ENCODE measurements around the gene DTX3. TPM values are rescaled to one million over a fixed set of nuclear protein-coding genes. Genes with fewer than 3 reads are reported as not detected.

DTX3 gene
- total RNA-seq, 1 donor from 2014 or later = 88.3 TPM

DNA sequence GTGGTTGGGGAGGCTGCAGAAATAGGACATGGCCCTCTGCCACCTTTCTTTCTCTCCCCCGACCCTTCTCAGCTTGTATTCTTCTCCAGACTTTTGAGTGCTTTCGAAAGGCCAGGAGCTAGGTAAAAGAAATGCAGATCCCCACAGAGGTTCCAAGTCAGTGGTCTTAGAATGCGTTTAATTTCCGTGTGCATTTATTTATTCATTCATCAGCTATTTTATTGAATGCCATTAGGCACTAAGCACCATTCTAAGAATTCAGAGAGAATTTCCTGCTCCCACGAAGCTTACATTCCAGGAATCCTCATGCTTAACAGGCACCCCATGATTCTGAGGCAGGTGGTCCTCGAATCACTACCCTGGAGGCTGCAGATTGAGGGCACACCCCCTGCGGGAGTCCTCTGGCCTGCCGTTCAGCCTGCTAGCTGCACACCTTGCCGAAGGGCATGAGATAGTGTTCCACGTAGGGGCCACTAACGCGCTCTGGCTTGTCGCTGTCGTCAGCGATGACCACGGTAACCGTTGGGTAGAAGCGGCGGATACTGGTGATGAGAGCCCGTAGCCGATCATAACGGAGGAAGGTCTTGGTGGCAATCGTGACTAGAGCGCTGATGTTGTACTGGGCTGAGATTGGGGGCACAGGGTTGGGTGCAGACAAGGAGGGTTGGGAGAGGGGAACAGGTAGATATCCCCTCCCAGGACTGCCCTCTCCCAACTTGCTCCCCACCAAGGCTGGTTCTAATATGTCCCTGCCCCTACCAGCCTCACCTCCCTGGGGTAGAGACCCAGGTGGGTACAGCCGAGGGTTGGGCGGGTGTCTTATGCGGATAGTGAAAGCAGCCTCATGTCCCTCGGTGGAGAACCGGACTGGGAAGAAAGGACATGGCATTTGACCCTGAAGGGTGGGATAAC lies 23.9 kb downstream of the DTX3 start:
- DNase-seq (ENCODE audit: low spot score in 2 of 2, unreplicated experiment in 2 of 2) = peak in 1 of 2 experiments; percentile 27
- H3K4me1 Mint-ChIP-seq = peaks cover 3% of the 10 kb centered on the region
- peaks cover 4% of the 10 kb centered on the region for H3K36me3 Mint-ChIP-seq
- TF ChIP-seq, protein P1, sequence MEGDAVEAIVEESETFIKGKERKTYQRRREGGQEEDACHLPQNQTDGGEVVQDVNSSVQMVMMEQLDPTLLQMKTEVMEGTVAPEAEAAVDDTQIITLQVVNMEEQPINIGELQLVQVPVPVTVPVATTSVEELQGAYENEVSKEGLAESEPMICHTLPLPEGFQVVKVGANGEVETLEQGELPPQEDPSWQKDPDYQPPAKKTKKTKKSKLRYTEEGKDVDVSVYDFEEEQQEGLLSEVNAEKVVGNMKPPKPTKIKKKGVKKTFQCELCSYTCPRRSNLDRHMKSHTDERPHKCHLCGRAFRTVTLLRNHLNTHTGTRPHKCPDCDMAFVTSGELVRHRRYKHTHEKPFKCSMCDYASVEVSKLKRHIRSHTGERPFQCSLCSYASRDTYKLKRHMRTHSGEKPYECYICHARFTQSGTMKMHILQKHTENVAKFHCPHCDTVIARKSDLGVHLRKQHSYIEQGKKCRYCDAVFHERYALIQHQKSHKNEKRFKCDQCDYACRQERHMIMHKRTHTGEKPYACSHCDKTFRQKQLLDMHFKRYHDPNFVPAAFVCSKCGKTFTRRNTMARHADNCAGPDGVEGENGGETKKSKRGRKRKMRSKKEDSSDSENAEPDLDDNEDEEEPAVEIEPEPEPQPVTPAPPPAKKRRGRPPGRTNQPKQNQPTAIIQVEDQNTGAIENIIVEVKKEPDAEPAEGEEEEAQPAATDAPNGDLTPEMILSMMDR (IDR thresholded peaks at IDR 0.05; ENCODE audit: unreplicated experiment) = no peak
- H3K9me3 Mint-ChIP-seq = no peaks in the 10 kb centered on the region
- no peak overlapping the region for H3K27ac Mint-ChIP-seq
- H3K27me3 Mint-ChIP-seq (ENCODE audit: low read depth) = peaks cover 98% of the 10 kb centered on the region
- H3K4me3 Mint-ChIP-seq = no peak overlapping the region

GRCh38 chr12:57629897-57630471 lies 25.4 kb downstream of the DTX3 start:
- peaks cover 1% of the 10 kb centered on the region for H3K36me3 Mint-ChIP-seq

DNA sequence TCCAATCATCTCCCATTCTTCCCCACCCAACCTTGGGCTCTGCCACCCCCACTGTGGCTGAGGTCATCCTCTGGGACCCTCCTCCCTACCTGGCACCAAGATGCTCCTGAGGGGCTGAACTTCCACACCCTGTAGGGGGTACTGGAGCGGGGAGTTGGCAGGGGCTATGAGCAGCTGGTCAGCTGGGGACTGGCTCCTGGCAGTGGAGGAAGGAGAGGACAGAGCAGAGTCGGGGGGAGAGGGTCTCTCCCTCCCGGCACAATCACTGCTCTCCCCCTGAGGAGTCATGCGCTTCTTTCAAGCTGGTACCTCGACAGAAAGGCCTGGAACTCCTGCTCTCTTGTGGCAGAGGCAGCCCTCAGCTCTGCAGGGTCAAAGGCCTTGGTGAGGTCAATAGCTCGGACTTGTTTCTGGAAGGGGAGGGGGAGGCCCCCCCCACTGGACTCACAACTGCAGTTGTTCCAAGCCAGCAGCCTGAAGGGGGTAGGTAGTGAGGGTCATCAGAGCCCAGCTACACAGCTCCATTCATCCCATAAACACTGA lies 26.3 kb downstream of the DTX3 start:
- DNase-seq (ENCODE audit: low spot score in 2 of 2, unreplicated experiment in 2 of 2) = no peak
- H3K4me1 Mint-ChIP-seq = peaks cover 3% of the 10 kb centered on the region
- no peaks in the 10 kb centered on the region for H3K9me3 Mint-ChIP-seq
- no peak overlapping the region for H3K4me3 Mint-ChIP-seq
- no peaks in the 10 kb centered on the region for H3K36me3 Mint-ChIP-seq
- H3K27ac Mint-ChIP-seq = no peak overlapping the region
- TF ChIP-seq, protein P1 (IDR thresholded peaks at IDR 0.05; ENCODE audit: unreplicated experiment) = no peak
- peaks cover 94% of the 10 kb centered on the region for H3K27me3 Mint-ChIP-seq (ENCODE audit: low read depth)

More at GRCh38 chr12:57629897-57630471, 25.4 kb downstream of the DTX3 start:
- no peak overlapping the region for H3K27ac Mint-ChIP-seq
- H3K4me1 Mint-ChIP-seq = peaks cover 3% of the 10 kb centered on the region
- TF ChIP-seq, protein P1 (IDR thresholded peaks at IDR 0.05; ENCODE audit: unreplicated experiment) = no peak
- no peak overlapping the region for H3K4me3 Mint-ChIP-seq
- H3K9me3 Mint-ChIP-seq = no peaks in the 10 kb centered on the region
- H3K27me3 Mint-ChIP-seq (ENCODE audit: low read depth) = peaks cover 96% of the 10 kb centered on the region
- DNase-seq (ENCODE audit: low spot score in 2 of 2, unreplicated experiment in 2 of 2) = no peak

DNA sequence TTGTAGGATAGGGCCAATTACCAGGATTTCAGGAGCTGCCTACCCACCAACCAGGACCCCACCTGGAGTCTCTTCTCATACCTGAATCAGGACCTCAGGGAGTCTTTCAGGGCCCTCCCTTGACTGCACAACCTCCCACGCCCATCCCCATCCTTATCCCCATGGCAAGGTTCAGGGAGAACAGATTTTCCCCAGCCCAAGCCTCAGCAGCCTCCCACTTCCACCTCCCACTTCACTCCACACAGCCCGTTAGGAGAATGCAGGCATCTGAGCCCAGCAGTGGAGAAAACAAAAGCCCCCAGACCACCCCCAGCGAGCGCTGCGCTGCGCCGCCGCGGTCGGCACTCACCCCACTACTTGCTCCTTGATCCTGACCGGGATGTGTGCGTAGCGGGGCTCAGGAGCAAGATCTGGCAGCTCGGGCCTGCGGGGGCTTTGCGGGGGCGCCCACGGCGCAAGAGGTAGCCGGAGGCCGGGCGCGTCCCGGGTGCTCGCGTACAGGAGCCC lies 27.0 kb downstream of the DTX3 start:
- DNase-seq (ENCODE audit: low spot score in 2 of 2, unreplicated experiment in 2 of 2) = no peak
- Mint-ChIP-seq H3K27me3 (ENCODE audit: low read depth) (peaks cover 87% of the 10 kb centered on the region), H3K4me3 (peak overlapping the region; percentile 38)

More for the DNA sequence above, 27.0 kb downstream of the DTX3 start:
- TF ChIP-seq, protein P1 (IDR thresholded peaks at IDR 0.05; ENCODE audit: unreplicated experiment) = no peak
- H3K9me3 Mint-ChIP-seq = no peaks in the 10 kb centered on the region
- no peak overlapping the region for H3K27ac Mint-ChIP-seq
- peaks cover 3% of the 10 kb centered on the region for H3K4me1 Mint-ChIP-seq
- no peaks in the 10 kb centered on the region for H3K36me3 Mint-ChIP-seq

All from mesothelial cell of epicardium (in vitro differentiated cells).